Gastrocnemius medialis (tissue), 4 donors: ENCODE results near the gene OR2AJ1. TPM values are rescaled to one million over a fixed set of nuclear protein-coding genes. Genes with fewer than 3 reads are reported as not detected.

Source experiments
- ATAC-seq, 2 donors: fragments of 150-250 bp; one replicate each; pipeline ENCODE4 v1.9.1; 2016
- DNase-seq, 2 donors: peaks; one replicate each; pipeline ENCODE4 v3.0.0-alpha.2; 2019
- H3K27ac ChIP-seq, 4 donors: fragments of 200-600 bp; sonication (generic); 1 replicate in 1 of 4; 2 replicates in 3 of 4; pipeline ENCODE4 v1.5.1; 2016 to 2018; ENCODE audit warnings: mild to moderate bottlenecking in 2 of 4, moderate library complexity in 1 of 4
- H3K27me3 ChIP-seq, 3 donors: fragments of 200-600 bp; sonication (generic) in 2 of 3; 1 replicate in 1 of 3; 2 replicates in 2 of 3; pipeline versions ENCODE4 v1.5.1 to v1.6.0; 2016 to 2019; ENCODE audit warnings: mild to moderate bottlenecking in 1 of 3, moderate library complexity in 1 of 3
- H3K36me3 ChIP-seq, 2 donors: fragments of 200-600 bp; sonication (generic) in 1 of 2; one replicate each; pipeline ENCODE4 v1.5.1; 2017 to 2018
- H3K4me1 ChIP-seq, 2 donors: fragments of 200-600 bp; sonication (generic) in 1 of 2; one replicate each; pipeline ENCODE4 v1.5.1; 2016 to 2017; ENCODE audit warnings: mild to moderate bottlenecking in 2 of 2
- H3K4me3 ChIP-seq, 4 donors: fragments of 200-600 bp; sonication (generic) in 3 of 4; 1 replicate in 1 of 4; 2 replicates in 3 of 4; pipeline ENCODE4 v1.5.1; 2016 to 2019; ENCODE audit warnings: mild to moderate bottlenecking in 2 of 4
- H3K9me3 ChIP-seq, 3 donors: fragments of 200-600 bp; sonication (generic) in 2 of 3; 1 replicate in 1 of 3; 2 replicates in 2 of 3; pipeline ENCODE4 v1.5.1; 2016 to 2019
- CTCF ChIP-seq, 5 experiments: fragments of 450-650 bp in 3 of 5; fragments of 200-600 bp in 2 of 5; sonication (generic) in 2 of 5; IDR thresholded peaks in 4 of 5; conservative IDR thresholded peaks in 1 of 5; 1 replicate in 4 of 5; 2 replicates in 1 of 5; pipeline ENCODE4 v1.5.1; 2016 to 2019; ENCODE audit warnings: antibody characterized with exemption in 5 of 5, mild to moderate bottlenecking in 3 of 5, moderate library complexity in 3 of 5
- POLR2A ChIP-seq, 2 donors: fragments of 450-650 bp; IDR thresholded peaks; one replicate each; pipeline ENCODE4 v1.6.1; 2017; ENCODE audit warnings: antibody characterized with exemption in 2 of 2, mild to moderate bottlenecking in 2 of 2, moderate library complexity in 2 of 2
- in situ Hi-C, 4 donors: fragments of 200-750 bp; cut with MboI; loops; one replicate each; pipeline versions ENCODE4 v1.15.0 to v1.8.0; 2017; ENCODE audit warnings: low sequenced_read_pairs in 4 of 4
- intact Hi-C: fragments of 100-400 bp; cut with DNase I; formaldehyde crosslinking; loops from one replicate; pipeline ENCODE4 v1.15.1; 2023; ENCODE audit warnings: low total_unique reads
- total RNA-seq, 4 donors: library from RNA; depleted of rRNA; stranded (reverse); fragments of >200 nt; gene quantifications; one replicate each; pipeline versions ENCODE4 v1.1.0 to v1.2.3, GENCODE V29; 2016

Gene OR2AJ1
- total RNA-seq, 4 donors from 2014 or later = not detected

- intact Hi-C loops = no loop called here
- no peak for ATAC-seq
Measured at GRCh38 chr1:247961791-247962190, 37.1 kb downstream of the OR2AJ1 start.

GRCh38 chr1:247962911-247963588 lies 38.4 kb downstream of the OR2AJ1 start:
- intact Hi-C loops = no loop called here
- TF ChIP-seq POLR2A (IDR thresholded peaks at IDR 0.05) (no peak), CTCF (IDR thresholded peaks at IDR 0.05 in 4 of 5, conservative IDR thresholded peaks at IDR 0.05 in 1 of 5) (no peak)
- DNase-seq = no peak
- Histone ChIP-seq H3K27ac (no peak overlapping the region), H3K9me3 (no peaks in the 10 kb centered on the region), H3K4me3 (no peak overlapping the region), H3K36me3 (no peaks in the 10 kb centered on the region), H3K27me3 (no peaks in the 10 kb centered on the region), H3K4me1 (no peaks in the 10 kb centered on the region)
- no peak for ATAC-seq
- in situ Hi-C loops = no loop called here

More at GRCh38 chr1:247961791-247962190, 37.1 kb downstream of the OR2AJ1 start:
- Histone ChIP-seq H3K27ac (no peak overlapping the region), H3K4me1 (no peaks in the 10 kb centered on the region), H3K4me3 (no peak overlapping the region), H3K9me3 (no peaks in the 10 kb centered on the region), H3K36me3 (no peaks in the 10 kb centered on the region), H3K27me3 (no peaks in the 10 kb centered on the region)
- DNase-seq = no peak
- in situ Hi-C loops = no loop called here
- TF ChIP-seq CTCF (IDR thresholded peaks at IDR 0.05 in 4 of 5, conservative IDR thresholded peaks at IDR 0.05 in 1 of 5) (no peak), POLR2A (IDR thresholded peaks at IDR 0.05) (no peak)

- in situ Hi-C loops (no loop called here), intact Hi-C loops (no loop called here)
Measured at GRCh38 chr1:247964933-247965332, 40.2 kb downstream of the OR2AJ1 start, which contains the start of gene OR2AK2. TSS of gene OR2AK2 (plus strand) at chr1:247965233. CDS start at chr1:247965377, 144 bp downstream.

GRCh38 chr1:247966532-247967204 lies 42.0 kb downstream of the OR2AJ1 start:
- no peaks in the 10 kb centered on the region for H3K36me3 ChIP-seq
- H3K27me3 ChIP-seq = no peaks in the 10 kb centered on the region
- TF ChIP-seq POLR2A (IDR thresholded peaks at IDR 0.05) = no peak
- no peak for TF ChIP-seq CTCF (IDR thresholded peaks at IDR 0.05 in 4 of 5, conservative IDR thresholded peaks at IDR 0.05 in 1 of 5)
- intact Hi-C loops = no loop called here
- in situ Hi-C loops = no loop called here
- no peak overlapping the region for H3K27ac ChIP-seq
- H3K9me3 ChIP-seq = no peaks in the 10 kb centered on the region
- DNase-seq = no peak
- H3K4me1 ChIP-seq = no peaks in the 10 kb centered on the region
- no peak overlapping the region for H3K4me3 ChIP-seq
- no peak for ATAC-seq

More at GRCh38 chr1:247964933-247965332, 40.2 kb downstream of the OR2AJ1 start, which contains the start of gene OR2AK2:
- Histone ChIP-seq H3K27ac (no peak within 1 kb of the TSS), H3K36me3 (no peaks in the 10 kb centered on the region), H3K4me3 (no peak within 1 kb of the TSS), H3K4me1 (no peaks in the 10 kb centered on the region), H3K9me3 (no peaks in the 10 kb centered on the region), H3K27me3 (no peaks in the 10 kb centered on the region)
- no peak for DNase-seq
- no peak for ATAC-seq
- TF ChIP-seq CTCF (IDR thresholded peaks at IDR 0.05 in 4 of 5, conservative IDR thresholded peaks at IDR 0.05 in 1 of 5) (no peak), POLR2A (IDR thresholded peaks at IDR 0.05) (no peak)

Other genes starting within 250 kb of the OR2AJ1 start
- gene OR13G1, start 245.2 kb upstream of the OR2AJ1 start, total RNA-seq = not detected
- gene OR6F1, start 208.2 kb upstream of the OR2AJ1 start, total RNA-seq = not detected
- not detected for gene OR14K1, start 186.3 kb upstream of the OR2AJ1 start, total RNA-seq
- not detected for gene OR14A2, start 176.7 kb upstream of the OR2AJ1 start, total RNA-seq
- gene OR1C1, start 164.3 kb upstream of the OR2AJ1 start, total RNA-seq = not detected
- gene OR14A16, start 100.8 kb upstream of the OR2AJ1 start, total RNA-seq = not detected
- not detected for gene OR11L1, start 83.0 kb upstream of the OR2AJ1 start, total RNA-seq
- 1 to 10 TPM in 1 of 4 donors, under 1 TPM in 3; 0.26 to 1.5 (median 0.49) TPM for gene TRIM58, start 67.7 kb upstream of the OR2AJ1 start, total RNA-seq
- under 1 TPM in 1 of 4 donors, not detected in 3; 0.80 TPM for gene OR2W3, start 29.3 kb upstream of the OR2AJ1 start, total RNA-seq
- not detected for gene OR2T8, start 4.6 kb upstream of the OR2AJ1 start, total RNA-seq
- not detected for gene OR2L8, start 24.0 kb downstream of the OR2AJ1 start, total RNA-seq
- gene OR2AK2, start 40.3 kb downstream of the OR2AJ1 start, total RNA-seq = not detected
- gene OR2L5, start 88.8 kb downstream of the OR2AJ1 start, total RNA-seq = not detected
- gene OR2L2, start 105.2 kb downstream of the OR2AJ1 start, total RNA-seq = not detected
- not detected for gene OR2L3, start 121.9 kb downstream of the OR2AJ1 start, total RNA-seq
- not detected for gene OR2L13, start 170.3 kb downstream of the OR2AJ1 start, total RNA-seq
- not detected for gene OR2M5, start 220.3 kb downstream of the OR2AJ1 start, total RNA-seq
- gene OR2M2, start 249.9 kb downstream of the OR2AJ1 start, total RNA-seq = not detected